Vagina (tissue), 2 donors: ENCODE data around the gene CAMSAP2. TPM values are rescaled to one million over a fixed set of nuclear protein-coding genes. Genes with fewer than 3 reads are reported as not detected.
"Not testable (repeated sequence)": the region's sequence is repeated elsewhere in the genome, so short reads cannot be mapped to it uniquely, and the experiment has no call there.

Experiments used
- DNase-seq, 2 donors: peaks; one replicate each; pipeline ENCODE4 v3.0.0-alpha.2; 2017; ENCODE audit errors: extremely low spot score in 2 of 2
- H3K27ac ChIP-seq: fragments of 200-600 bp; sonication (generic); one replicate; pipeline ENCODE4 v1.5.1; 2019
- H3K27me3 ChIP-seq: fragments of 200-600 bp; sonication (generic); one replicate; pipeline ENCODE4 v1.5.1; 2019
- H3K36me3 ChIP-seq, 2 donors: fragments of 200-600 bp; sonication (generic); one replicate each; pipeline ENCODE4 v1.5.1; 2017 to 2019
- H3K4me1 ChIP-seq: fragments of 200-600 bp; sonication (generic); one replicate; pipeline ENCODE4 v1.5.1; 2019
- H3K4me3 ChIP-seq, 2 donors: fragments of 200-600 bp; sonication (generic); 1 replicate in 1 of 2; 2 replicates in 1 of 2; pipeline ENCODE4 v1.5.1; 2016 to 2019
- H3K9me3 ChIP-seq: fragments of 200-600 bp; sonication (generic); one replicate; pipeline ENCODE4 v1.5.1; 2019
- CTCF ChIP-seq, 3 experiments: fragments of 450-650 bp in 2 of 3; fragments of 200-600 bp in 1 of 3; sonication (generic) in 1 of 3; IDR thresholded peaks; one replicate each; pipeline ENCODE4 v1.5.1; 2017 to 2019; ENCODE audit warnings: antibody characterized with exemption in 3 of 3, mild to moderate bottlenecking in 2 of 3, moderate library complexity in 2 of 3
- POLR2A ChIP-seq, 2 donors: fragments of 450-650 bp; IDR thresholded peaks; one replicate each; pipeline ENCODE4 v1.6.1; 2017; ENCODE audit warnings: antibody characterized with exemption in 2 of 2, mild to moderate bottlenecking in 2 of 2, moderate library complexity in 2 of 2
- POLR2AphosphoS5 ChIP-seq, 2 donors: sonication (generic); formaldehyde crosslinking; IDR thresholded peaks; one replicate each; pipeline ENCODE4 v1.9.0; 2017; ENCODE audit warnings: antibody characterized with exemption in 2 of 2, mild to moderate bottlenecking in 2 of 2, low read depth in 1 of 2; ENCODE audit not compliant: insufficient read depth in 1 of 2
- intact Hi-C: fragments of 100-400 bp; cut with DNase I; formaldehyde crosslinking; loops from one replicate; pipeline ENCODE4 v1.15.1; 2023
- total RNA-seq: library from RNA; depleted of rRNA; stranded (reverse); fragments of >200 nt; gene quantifications from one replicate; pipeline ENCODE4 v1.2.3, GENCODE V29; 2016

CAMSAP2 gene
- total RNA-seq, 1 donor from 2014 or later = 30.0 TPM

DNA sequence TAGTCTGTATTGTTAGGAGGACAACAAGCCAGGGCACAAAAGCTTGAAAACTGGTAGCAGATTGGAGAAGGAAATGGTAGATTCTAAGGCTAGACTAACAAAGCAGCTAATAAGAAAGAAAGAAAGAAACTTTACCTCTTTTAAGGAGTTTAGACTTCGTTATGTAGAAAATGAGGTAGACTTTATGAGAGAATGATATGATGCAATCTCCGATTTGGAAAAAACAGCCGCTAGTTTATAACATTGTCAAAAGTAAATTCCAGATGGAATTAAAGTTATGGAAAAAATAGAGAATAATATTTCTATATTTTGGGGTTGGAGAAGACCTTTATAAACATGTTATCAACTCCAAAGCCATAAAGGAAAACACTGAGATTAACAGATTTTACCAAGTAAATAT lies 67.0 kb downstream of the CAMSAP2 start:
- TF ChIP-seq POLR2A (IDR thresholded peaks at IDR 0.05) = no peak
- peaks cover 0 to 6% of the 10 kb centered on the region in 2 donors for H3K36me3 ChIP-seq
- H3K27me3 ChIP-seq = no peaks in the 10 kb centered on the region
- H3K4me3 ChIP-seq = no peak overlapping the region
- H3K4me1 ChIP-seq = peaks cover 9% of the 10 kb centered on the region
- no peaks in the 10 kb centered on the region for H3K9me3 ChIP-seq
- no peak for DNase-seq
- intact Hi-C loops = no loop called here
- H3K27ac ChIP-seq = no peak overlapping the region

DNA sequence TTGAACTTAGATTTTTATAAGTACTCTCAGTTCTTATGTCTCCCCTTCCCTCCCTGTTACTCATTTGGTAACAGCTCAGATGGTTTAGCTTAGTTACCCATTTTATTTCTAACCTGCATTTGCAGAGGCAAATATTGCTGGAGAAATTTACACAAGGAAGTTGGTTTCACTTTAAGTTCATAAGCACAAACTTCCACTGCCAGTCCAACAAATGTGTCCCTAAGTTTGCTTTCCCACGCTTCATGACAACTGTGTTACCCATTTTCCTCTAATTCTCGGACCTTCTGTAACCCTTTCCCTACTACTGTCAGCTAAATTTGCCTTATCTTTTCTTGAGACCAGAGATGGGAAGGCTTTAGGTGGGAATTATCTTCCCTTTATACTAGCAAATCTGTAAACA lies 70.2 kb downstream of the CAMSAP2 start:
- Histone ChIP-seq H3K27ac (no peak overlapping the region), H3K36me3 (peaks cover 0 to 6% of the 10 kb centered on the region in 2 donors), H3K9me3 (no peaks in the 10 kb centered on the region), H3K4me3 (no peak overlapping the region), H3K27me3 (no peaks in the 10 kb centered on the region), H3K4me1 (peaks cover 9% of the 10 kb centered on the region)
- TF ChIP-seq POLR2AphosphoS5 (IDR thresholded peaks at IDR 0.05; ENCODE audit: insufficient read depth in 1 of 2, low read depth in 1 of 2) (no peak), CTCF (IDR thresholded peaks at IDR 0.05) (no peak), POLR2A (IDR thresholded peaks at IDR 0.05) (no peak)
- no peak for DNase-seq
- intact Hi-C loops = no loop called here

DNA sequence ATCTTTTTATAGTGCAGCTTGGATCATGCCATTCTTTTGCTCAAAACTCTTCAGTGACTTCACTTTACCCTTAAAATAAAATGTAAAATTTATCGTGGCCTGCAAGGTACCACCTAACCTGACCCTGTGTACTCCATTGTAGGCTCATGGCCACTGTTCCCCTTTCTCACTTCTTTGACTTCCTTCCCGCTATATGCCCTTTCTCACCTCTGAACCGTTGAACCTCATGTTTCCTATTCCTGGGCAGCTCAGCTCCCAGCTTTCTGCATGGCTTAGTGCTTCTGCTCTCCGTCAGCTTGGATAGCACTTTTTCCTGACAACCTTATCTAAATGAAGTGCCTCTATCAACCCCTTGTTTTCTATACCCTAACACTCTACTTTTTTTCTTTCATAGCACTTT lies 73.0 kb downstream of the CAMSAP2 start:
- H3K27me3 ChIP-seq = no peaks in the 10 kb centered on the region
- TF ChIP-seq CTCF (IDR thresholded peaks at IDR 0.05) (no peak), POLR2A (IDR thresholded peaks at IDR 0.05) (no peak), POLR2AphosphoS5 (IDR thresholded peaks at IDR 0.05; ENCODE audit: insufficient read depth in 1 of 2, low read depth in 1 of 2) (no peak)
- no peaks in the 10 kb centered on the region for H3K9me3 ChIP-seq
- DNase-seq = no peak
- H3K36me3 ChIP-seq = peaks cover 0 to 13% of the 10 kb centered on the region in 2 donors
- H3K4me1 ChIP-seq = no peaks in the 10 kb centered on the region
- H3K4me3 ChIP-seq = no peak overlapping the region
- intact Hi-C loops = no loop called here
- H3K27ac ChIP-seq = no peak overlapping the region

GRCh38 chr1:200816624-200817224 lies 78.0 kb downstream of the CAMSAP2 start:
- H3K4me1 ChIP-seq, H3K4me3 ChIP-seq, DNase-seq, H3K36me3 ChIP-seq, H3K27me3 ChIP-seq, H3K27ac ChIP-seq, intact Hi-C loops, H3K9me3 ChIP-seq: not testable (repeated sequence)

GRCh38 chr1:200818248-200818647 lies 79.6 kb downstream of the CAMSAP2 start:
- TF ChIP-seq POLR2AphosphoS5 (IDR thresholded peaks at IDR 0.05; ENCODE audit: insufficient read depth in 1 of 2, low read depth in 1 of 2) = no peak
- TF ChIP-seq POLR2A (IDR thresholded peaks at IDR 0.05) = no peak
- TF ChIP-seq CTCF (IDR thresholded peaks at IDR 0.05) = no peak
- Histone ChIP-seq H3K4me3 (no peak overlapping the region), H3K27me3 (no peaks in the 10 kb centered on the region), H3K4me1 (no peaks in the 10 kb centered on the region), H3K9me3 (no peaks in the 10 kb centered on the region), H3K36me3 (peaks cover 0 to 7% of the 10 kb centered on the region in 2 donors), H3K27ac (no peak overlapping the region)
- intact Hi-C loops = no loop called here
- no peak for DNase-seq

DNA sequence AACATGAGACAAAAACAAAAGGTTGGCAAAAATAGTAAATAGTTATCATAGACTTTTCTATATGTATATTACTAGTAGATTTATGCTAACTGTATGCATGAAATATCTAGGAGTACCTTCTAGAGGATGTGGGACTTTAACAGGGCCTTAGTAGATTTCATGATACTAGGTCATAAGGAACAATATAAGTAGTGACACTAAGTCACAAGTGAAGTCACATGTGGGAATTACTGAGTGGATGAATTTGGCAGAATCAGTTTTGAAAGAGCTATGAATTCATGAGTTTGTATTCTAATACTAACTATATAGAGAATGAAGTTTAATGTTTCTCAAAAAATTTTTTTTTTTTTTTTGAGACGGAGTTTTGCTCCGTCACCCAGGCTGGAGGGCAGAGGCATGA lies 81.0 kb downstream of the CAMSAP2 start:
- Histone ChIP-seq H3K27me3 (no peaks in the 10 kb centered on the region), H3K27ac (no peak overlapping the region), H3K4me1 (no peaks in the 10 kb centered on the region), H3K36me3 (peaks cover 0 to 7% of the 10 kb centered on the region in 2 donors), H3K4me3 (no peak overlapping the region), H3K9me3 (no peaks in the 10 kb centered on the region)
- intact Hi-C loops = no loop called here
- DNase-seq = no peak
- no peak for TF ChIP-seq CTCF (IDR thresholded peaks at IDR 0.05)
